WTC11 (cell line): Measurements from ENCODE around the gene PRKN. TPM values are rescaled to one million over a fixed set of nuclear protein-coding genes. Genes with fewer than 3 reads are reported as not detected.

ENCODE experiments used
- ATAC-seq: fragments of 200-7000 bp; cut with Tn5 transposase; 2 replicates; pipeline ENCODE4 v1.10.0; 2021; ENCODE audit warnings: mild to moderate bottlenecking, moderate library complexity
- CTCF ChIA-PET: fragments of 300-600 bp; sonication (Branson Sonifier 250); formaldehyde crosslinking; loops from one replicate; lab custom pipeline; 2021; ENCODE audit warnings: antibody characterized with exemption; lab: Charles Lee
- POLR2A ChIA-PET: fragments of 350-600 bp; sonication (Branson Sonifier 250); formaldehyde crosslinking; loops from one replicate; lab custom pipeline; 2021; ENCODE audit warnings: antibody characterized with exemption; lab: Charles Lee
- DNase-seq: peaks from one replicate; pipeline ENCODE4 v3.0.0; 2021; ENCODE audit warnings: low spot score
- H3K27ac Mint-ChIP-seq: 2 replicates; pipeline ENCODE4 v1.8.0; 2021; ENCODE audit warnings: mixed read lengths
- H3K27me3 Mint-ChIP-seq: 2 replicates; pipeline ENCODE4 v1.8.0; 2021; ENCODE audit warnings: low read depth, mild to moderate bottlenecking, moderate library complexity, mixed read lengths
- H3K36me3 Mint-ChIP-seq: 2 replicates; pipeline ENCODE4 v1.8.0; 2021; ENCODE audit warnings: mixed read lengths
- H3K4me1 Mint-ChIP-seq: 2 replicates; pipeline ENCODE4 v1.8.0; 2022; ENCODE audit warnings: mixed read lengths
- H3K4me3 Mint-ChIP-seq: 2 replicates; pipeline ENCODE4 v1.8.0; 2021; ENCODE audit warnings: mild to moderate bottlenecking, moderate library complexity, mixed read lengths
- H3K9me3 Mint-ChIP-seq: 2 replicates; pipeline ENCODE4 v1.8.0; 2021; ENCODE audit warnings: mixed read lengths
- CBFB ChIP-seq: sonication (generic); formaldehyde crosslinking; IDR thresholded peaks from 2 replicates; pipeline ENCODE4 v1.8.1; 2022; ENCODE audit warnings: mild to moderate bottlenecking, low read depth, missing genetic modification reagents
- EMX1 ChIP-seq: fragments of 250-450 bp; sonication (Bioruptor Pico); IDR thresholded peaks from 2 replicates; pipeline ENCODE4 v1.8.0; 2021; ENCODE audit warnings: mild to moderate bottlenecking
- FOXJ3 ChIP-seq: sonication (generic); formaldehyde crosslinking; IDR thresholded peaks from 2 replicates; pipeline ENCODE4 v1.9.0; 2021; ENCODE audit warnings: missing genetic modification reagents, mild to moderate bottlenecking, borderline replicate concordance
- FOXP1 ChIP-seq: sonication (generic); formaldehyde crosslinking; IDR thresholded peaks from 2 replicates; pipeline ENCODE4 v1.8.0; 2022; ENCODE audit warnings: missing genetic modification reagents, mild to moderate bottlenecking, moderate library complexity, borderline replicate concordance
- GRHL2 ChIP-seq: fragments of 250-450 bp; sonication (Bioruptor Pico); IDR thresholded peaks from 2 replicates; pipeline ENCODE4 v1.8.0; 2022; ENCODE audit warnings: mild to moderate bottlenecking, moderate library complexity; ENCODE audit not compliant: insufficient replicate concordance, severe bottlenecking
- IRF1 ChIP-seq: sonication (generic); formaldehyde crosslinking; IDR thresholded peaks from 2 replicates; pipeline ENCODE4 v1.8.0; 2023; ENCODE audit warnings: missing genetic modification reagents
- NFE2L1 ChIP-seq: sonication (generic); formaldehyde crosslinking; IDR thresholded peaks from 2 replicates; pipeline ENCODE4 v1.8.1; 2023; ENCODE audit warnings: missing genetic modification reagents
- OVOL2 ChIP-seq: fragments of 250-450 bp; sonication (Bioruptor Pico); IDR thresholded peaks from 2 replicates; pipeline ENCODE4 v1.9.0; 2021; ENCODE audit warnings: mild to moderate bottlenecking, borderline replicate concordance
- SMAD3 ChIP-seq: sonication (generic); formaldehyde crosslinking; IDR thresholded peaks from 2 replicates; pipeline ENCODE4 v1.8.0; 2022; ENCODE audit warnings: missing genetic modification reagents, mild to moderate bottlenecking, borderline replicate concordance
- SMAD4 ChIP-seq: sonication (generic); formaldehyde crosslinking; IDR thresholded peaks from 2 replicates; pipeline ENCODE4 v1.8.0; 2022; ENCODE audit warnings: mild to moderate bottlenecking, missing genetic modification reagents
- SOX15 ChIP-seq: fragments of 250-450 bp; sonication (Bioruptor Pico); IDR thresholded peaks from 2 replicates; pipeline ENCODE4 v1.9.0; 2021; ENCODE audit warnings: mild to moderate bottlenecking
- SP1 ChIP-seq: sonication (generic); formaldehyde crosslinking; conservative IDR thresholded peaks from 2 replicates; pipeline ENCODE4 v1.8.1; 2022; ENCODE audit warnings: missing genetic modification reagents
- STAT6 ChIP-seq: sonication (generic); formaldehyde crosslinking; conservative IDR thresholded peaks from 2 replicates; pipeline ENCODE4 v1.8.1; 2023; ENCODE audit warnings: mild to moderate bottlenecking, low read depth, missing genetic modification reagents, moderate library complexity
- TCF7 ChIP-seq: sonication (generic); formaldehyde crosslinking; IDR thresholded peaks from 2 replicates; pipeline ENCODE4 v1.8.0; 2022; ENCODE audit warnings: mild to moderate bottlenecking, low read depth, missing genetic modification reagents, moderate library complexity
- TP53 ChIP-seq: sonication (generic); formaldehyde crosslinking; IDR thresholded peaks from 2 replicates; pipeline ENCODE4 v1.8.1; 2023; ENCODE audit warnings: mild to moderate bottlenecking, missing genetic modification reagents
- ZNF138 ChIP-seq: sonication (generic); formaldehyde crosslinking; conservative IDR thresholded peaks from 2 replicates; pipeline ENCODE4 v1.8.1; 2022; ENCODE audit warnings: mild to moderate bottlenecking, moderate library complexity, missing genetic modification reagents
- ZNF263 ChIP-seq: sonication (generic); formaldehyde crosslinking; IDR thresholded peaks from 2 replicates; pipeline ENCODE4 v1.8.1; 2022; ENCODE audit warnings: low read depth, mild to moderate bottlenecking, moderate library complexity, missing genetic modification reagents
- ZNF416 ChIP-seq: fragments of 250-450 bp; sonication (Bioruptor Pico); IDR thresholded peaks from 2 replicates; pipeline ENCODE4 v1.9.0; 2021; ENCODE audit warnings: mild to moderate bottlenecking, inconsistent platforms
- ZNF423 ChIP-seq: fragments of 250-450 bp; sonication (Bioruptor Pico); IDR thresholded peaks from 2 replicates; pipeline ENCODE4 v2.1.2; 2022; ENCODE audit warnings: mild to moderate bottlenecking, moderate library complexity
- ZNF512 ChIP-seq: sonication (generic); formaldehyde crosslinking; IDR thresholded peaks from 2 replicates; pipeline ENCODE4 v1.8.1; 2022; ENCODE audit warnings: missing genetic modification reagents, borderline replicate concordance
- total RNA-seq: library from RNA; stranded (reverse); gene quantifications from 3 replicates; pipeline ENCODE4 v1.2.3, GENCODE V29; 2021
- TF ChIP-seq, protein P1 (sequence below): sonication (generic); formaldehyde crosslinking; IDR thresholded peaks from 2 replicates; pipeline ENCODE4 v1.8.0; 2023; ENCODE audit warnings: mild to moderate bottlenecking, missing genetic modification reagents
- TF ChIP-seq, protein P2 (sequence below): sonication (generic); formaldehyde crosslinking; IDR thresholded peaks from 2 replicates; pipeline ENCODE4 v1.8.0; 2022; ENCODE audit warnings: mild to moderate bottlenecking, missing genetic modification reagents
- TF ChIP-seq, protein P3 (sequence below): fragments of 250-450 bp; sonication (Bioruptor Pico); IDR thresholded peaks from 2 replicates; pipeline ENCODE4 v1.9.0; 2021; ENCODE audit warnings: mild to moderate bottlenecking

The PRKN gene
- total RNA-seq, 1 experiment from 2014 or later = 0.59 TPM

- ATAC-seq (no peak), DNase-seq (no peak)
- Mint-ChIP-seq H3K27ac (no peak overlapping the region), H3K4me3 (no peak overlapping the region), H3K4me1 (peaks cover 3% of the 10 kb centered on the region; the same call in 1 of the 2 replicates), H3K9me3 (peaks cover 4% of the 10 kb centered on the region; the same call in 1 of the 2 replicates), H3K27me3 (no peaks in the 10 kb centered on the region), H3K36me3 (no peaks in the 10 kb centered on the region)
- TF ChIP-seq, protein P1, sequence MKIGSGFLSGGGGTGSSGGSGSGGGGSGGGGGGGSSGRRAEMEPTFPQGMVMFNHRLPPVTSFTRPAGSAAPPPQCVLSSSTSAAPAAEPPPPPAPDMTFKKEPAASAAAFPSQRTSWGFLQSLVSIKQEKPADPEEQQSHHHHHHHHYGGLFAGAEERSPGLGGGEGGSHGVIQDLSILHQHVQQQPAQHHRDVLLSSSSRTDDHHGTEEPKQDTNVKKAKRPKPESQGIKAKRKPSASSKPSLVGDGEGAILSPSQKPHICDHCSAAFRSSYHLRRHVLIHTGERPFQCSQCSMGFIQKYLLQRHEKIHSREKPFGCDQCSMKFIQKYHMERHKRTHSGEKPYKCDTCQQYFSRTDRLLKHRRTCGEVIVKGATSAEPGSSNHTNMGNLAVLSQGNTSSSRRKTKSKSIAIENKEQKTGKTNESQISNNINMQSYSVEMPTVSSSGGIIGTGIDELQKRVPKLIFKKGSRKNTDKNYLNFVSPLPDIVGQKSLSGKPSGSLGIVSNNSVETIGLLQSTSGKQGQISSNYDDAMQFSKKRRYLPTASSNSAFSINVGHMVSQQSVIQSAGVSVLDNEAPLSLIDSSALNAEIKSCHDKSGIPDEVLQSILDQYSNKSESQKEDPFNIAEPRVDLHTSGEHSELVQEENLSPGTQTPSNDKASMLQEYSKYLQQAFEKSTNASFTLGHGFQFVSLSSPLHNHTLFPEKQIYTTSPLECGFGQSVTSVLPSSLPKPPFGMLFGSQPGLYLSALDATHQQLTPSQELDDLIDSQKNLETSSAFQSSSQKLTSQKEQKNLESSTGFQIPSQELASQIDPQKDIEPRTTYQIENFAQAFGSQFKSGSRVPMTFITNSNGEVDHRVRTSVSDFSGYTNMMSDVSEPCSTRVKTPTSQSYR (CRISPR knock-in tag) = no peak
- TF ChIP-seq FOXP1 (no peak), FOXJ3 (CRISPR knock-in tag) (no peak), ZNF416 (no peak), IRF1 (no peak), SMAD4 (no peak), GRHL2 (CRISPR knock-in tag) (no peak), STAT6 (CRISPR knock-in tag) (no peak), ZNF263 (CRISPR knock-in tag) (no peak)
- TF ChIP-seq, protein P2, sequence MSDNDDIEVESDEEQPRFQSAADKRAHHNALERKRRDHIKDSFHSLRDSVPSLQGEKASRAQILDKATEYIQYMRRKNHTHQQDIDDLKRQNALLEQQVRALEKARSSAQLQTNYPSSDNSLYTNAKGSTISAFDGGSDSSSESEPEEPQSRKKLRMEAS (CRISPR knock-in tag) = no peak
- ChIA-PET POLR2A (no interaction called here), CTCF (interaction anchor here (1.0 to 1.3 kb wide), 2 partner anchors 12 to 181 kb away, joined by 3 to 4 read pairs; no protein-coding TSS in a partner anchor)
Measured at GRCh38 chr6:161598896-161599295, 1128.7 kb downstream of the PRKN start.

DNA sequence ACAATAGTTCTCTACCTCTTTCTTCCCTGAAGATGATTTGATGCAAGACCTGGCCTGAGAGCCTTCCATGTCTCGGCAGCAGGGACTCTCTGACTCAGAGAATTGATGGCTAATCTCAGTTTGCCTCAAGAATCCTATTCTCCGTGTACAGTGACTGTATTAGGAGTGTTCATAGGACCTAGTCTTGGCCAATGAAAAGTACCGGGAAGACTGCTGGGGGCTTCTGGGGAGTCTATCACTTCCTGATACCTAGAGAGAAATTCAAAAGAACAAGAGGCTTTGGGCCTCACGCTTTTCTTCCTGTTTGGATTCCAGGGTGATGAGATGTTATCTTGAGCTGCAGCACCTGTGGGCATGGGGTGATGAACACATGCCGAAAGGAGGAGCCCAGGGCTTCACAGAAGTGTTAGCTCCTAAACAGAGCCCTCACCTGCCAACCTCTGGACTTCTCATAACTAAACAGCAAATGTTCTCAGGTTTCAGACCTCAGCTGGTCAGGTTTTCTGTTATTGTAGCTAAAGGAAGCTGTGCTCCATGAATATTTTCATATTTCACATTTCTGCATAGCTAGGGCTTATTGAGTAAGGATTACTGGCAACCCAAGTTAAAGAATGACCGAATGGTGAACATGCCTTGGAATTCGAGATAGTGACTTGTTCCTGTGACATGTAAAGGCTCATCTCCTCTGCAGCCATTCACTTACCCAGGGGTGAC is 1130.6 kb downstream of the PRKN start:
- H3K27me3 Mint-ChIP-seq = no peaks in the 10 kb centered on the region
- no peak for ATAC-seq
- DNase-seq = no peak
- ChIA-PET CTCF (interaction anchor here (0.7 kb wide), 1 partner anchor 22 kb away, joined by 3 read pairs; no protein-coding TSS in a partner anchor), POLR2A (no interaction called here)
- H3K4me3 Mint-ChIP-seq = no peak overlapping the region
- peaks cover 3% of the 10 kb centered on the region; the same call in 1 of the 2 replicates for H3K4me1 Mint-ChIP-seq
- H3K27ac Mint-ChIP-seq = no peak overlapping the region
- no peaks in the 10 kb centered on the region for H3K36me3 Mint-ChIP-seq
- H3K9me3 Mint-ChIP-seq = peaks cover 4% of the 10 kb centered on the region; the same call in 1 of the 2 replicates
- TF ChIP-seq EMX1 (no peak), FOXP1 (no peak), ZNF138 (no peak), OVOL2 (CRISPR knock-in tag) (no peak), SMAD3 (CRISPR knock-in tag) (no peak), SP1 (CRISPR knock-in tag) (no peak), ZNF423 (CRISPR knock-in tag) (no peak), NFE2L1 (CRISPR knock-in tag) (no peak), TP53 (CRISPR knock-in tag) (no peak), SOX15 (no peak), TCF7 (CRISPR knock-in tag) (no peak), CBFB (CRISPR knock-in tag) (no peak), ZNF512 (CRISPR knock-in tag) (no peak)
- TF ChIP-seq, protein P3, sequence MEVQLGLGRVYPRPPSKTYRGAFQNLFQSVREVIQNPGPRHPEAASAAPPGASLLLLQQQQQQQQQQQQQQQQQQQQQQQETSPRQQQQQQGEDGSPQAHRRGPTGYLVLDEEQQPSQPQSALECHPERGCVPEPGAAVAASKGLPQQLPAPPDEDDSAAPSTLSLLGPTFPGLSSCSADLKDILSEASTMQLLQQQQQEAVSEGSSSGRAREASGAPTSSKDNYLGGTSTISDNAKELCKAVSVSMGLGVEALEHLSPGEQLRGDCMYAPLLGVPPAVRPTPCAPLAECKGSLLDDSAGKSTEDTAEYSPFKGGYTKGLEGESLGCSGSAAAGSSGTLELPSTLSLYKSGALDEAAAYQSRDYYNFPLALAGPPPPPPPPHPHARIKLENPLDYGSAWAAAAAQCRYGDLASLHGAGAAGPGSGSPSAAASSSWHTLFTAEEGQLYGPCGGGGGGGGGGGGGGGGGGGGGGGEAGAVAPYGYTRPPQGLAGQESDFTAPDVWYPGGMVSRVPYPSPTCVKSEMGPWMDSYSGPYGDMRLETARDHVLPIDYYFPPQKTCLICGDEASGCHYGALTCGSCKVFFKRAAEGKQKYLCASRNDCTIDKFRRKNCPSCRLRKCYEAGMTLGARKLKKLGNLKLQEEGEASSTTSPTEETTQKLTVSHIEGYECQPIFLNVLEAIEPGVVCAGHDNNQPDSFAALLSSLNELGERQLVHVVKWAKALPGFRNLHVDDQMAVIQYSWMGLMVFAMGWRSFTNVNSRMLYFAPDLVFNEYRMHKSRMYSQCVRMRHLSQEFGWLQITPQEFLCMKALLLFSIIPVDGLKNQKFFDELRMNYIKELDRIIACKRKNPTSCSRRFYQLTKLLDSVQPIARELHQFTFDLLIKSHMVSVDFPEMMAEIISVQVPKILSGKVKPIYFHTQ (CRISPR knock-in tag) = no peak
